Mononuclear cell (primary cell): ENCODE measurements around the gene PDLIM1. TPM values are rescaled to one million over a fixed set of nuclear protein-coding genes. Genes with fewer than 3 reads are reported as not detected.

Source experiments
- H3K27me3 ChIP-seq: 2 replicates; pipeline ENCODE4 v1.6.0; 2011; ENCODE audit warnings: low read length, control low read depth; ENCODE audit not compliant: insufficient read depth
- H3K4me1 ChIP-seq: 2 replicates; pipeline ENCODE4 v1.5.1; 2011; ENCODE audit warnings: mild to moderate bottlenecking, low read length, control low read depth; ENCODE audit not compliant: insufficient read depth
- H3K4me3 ChIP-seq: 2 replicates; pipeline ENCODE4 v1.5.1; 2011; ENCODE audit warnings: mild to moderate bottlenecking, low read length, moderate library complexity
- H3K9me3 ChIP-seq: 2 replicates; pipeline ENCODE4 v1.5.1; 2011; ENCODE audit warnings: low read depth, mild to moderate bottlenecking, control low read depth, low read length
- total RNA-seq: library from RNA; depleted of rRNA; stranded (reverse); fragments of >200 nt; gene quantifications from one replicate; pipeline ENCODE4 v1.2.3, GENCODE V29; 2012

The PDLIM1 gene
- total RNA-seq, 1 donor = 19.9 TPM

- no peaks in the 10 kb centered on the region for H3K27me3 ChIP-seq
- no peaks in the 10 kb centered on the region for H3K9me3 ChIP-seq
- H3K4me3 ChIP-seq = no peak overlapping the region
- H3K4me1 ChIP-seq = no peaks in the 10 kb centered on the region
These were observed 14.2 kb upstream of the PDLIM1 start for GRCh38 chr10:95304976-95305375.

DNA sequence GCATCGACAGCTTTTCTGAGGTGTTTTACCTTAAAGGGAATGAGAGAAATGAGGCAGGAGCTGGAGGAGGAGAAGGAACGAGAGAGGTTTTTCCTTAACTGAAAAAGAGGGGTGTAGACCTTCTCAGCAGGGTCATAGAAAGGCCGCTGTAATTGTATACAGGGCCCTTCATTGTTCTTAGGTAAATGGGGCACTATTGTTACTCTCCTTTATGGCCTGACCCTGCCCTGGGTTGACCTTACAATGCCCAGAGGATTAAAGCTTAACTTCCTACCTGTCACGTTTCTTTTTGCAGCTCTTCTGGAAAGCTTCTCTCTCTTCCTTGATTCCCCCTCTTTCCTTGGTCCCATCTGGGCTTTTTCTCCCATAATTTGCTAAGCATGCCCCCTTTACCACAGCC lies 13.7 kb upstream of the PDLIM1 start:
- Histone ChIP-seq H3K27me3 (no peaks in the 10 kb centered on the region), H3K4me3 (no peak overlapping the region), H3K9me3 (no peaks in the 10 kb centered on the region), H3K4me1 (no peaks in the 10 kb centered on the region)

GRCh38 chr10:95303950-95304349 lies 13.1 kb upstream of the PDLIM1 start:
- Histone ChIP-seq H3K4me3 (no peak overlapping the region), H3K27me3 (no peaks in the 10 kb centered on the region), H3K4me1 (no peaks in the 10 kb centered on the region), H3K9me3 (no peaks in the 10 kb centered on the region)

- H3K27me3 ChIP-seq = no peaks in the 10 kb centered on the region
- no peaks in the 10 kb centered on the region for H3K4me1 ChIP-seq
- no peaks in the 10 kb centered on the region for H3K9me3 ChIP-seq
- no peak overlapping the region for H3K4me3 ChIP-seq
These were observed 12.7 kb upstream of the PDLIM1 start for GRCh38 chr10:95303535-95303934.

DNA sequence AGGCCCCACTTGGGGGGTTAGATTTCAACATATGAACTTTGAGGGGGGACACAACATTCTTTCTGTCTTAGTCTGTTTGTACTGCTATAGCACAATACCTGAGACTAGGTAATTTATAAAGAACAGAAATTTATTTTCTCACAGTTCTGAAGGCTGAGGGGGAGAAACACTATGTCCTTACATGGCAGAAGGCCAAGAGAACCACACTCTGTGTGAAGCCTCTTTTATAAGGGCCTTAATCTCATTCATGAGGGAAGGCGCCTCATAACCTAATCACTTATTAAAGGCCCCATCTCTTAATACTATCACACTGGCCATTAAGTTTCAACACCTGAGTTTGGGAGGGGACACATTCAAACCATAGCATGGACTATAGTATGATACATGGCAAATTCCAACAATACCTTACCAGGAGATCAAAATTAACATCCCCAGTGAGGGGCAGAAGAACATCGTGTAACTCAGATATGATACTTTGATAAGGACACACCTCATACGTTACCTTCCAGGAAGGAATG lies 9.3 kb upstream of the PDLIM1 start:
- Histone ChIP-seq H3K4me3 (no peak overlapping the region), H3K4me1 (peaks cover 26% of the 10 kb centered on the region), H3K27me3 (no peaks in the 10 kb centered on the region), H3K9me3 (no peaks in the 10 kb centered on the region)

DNA sequence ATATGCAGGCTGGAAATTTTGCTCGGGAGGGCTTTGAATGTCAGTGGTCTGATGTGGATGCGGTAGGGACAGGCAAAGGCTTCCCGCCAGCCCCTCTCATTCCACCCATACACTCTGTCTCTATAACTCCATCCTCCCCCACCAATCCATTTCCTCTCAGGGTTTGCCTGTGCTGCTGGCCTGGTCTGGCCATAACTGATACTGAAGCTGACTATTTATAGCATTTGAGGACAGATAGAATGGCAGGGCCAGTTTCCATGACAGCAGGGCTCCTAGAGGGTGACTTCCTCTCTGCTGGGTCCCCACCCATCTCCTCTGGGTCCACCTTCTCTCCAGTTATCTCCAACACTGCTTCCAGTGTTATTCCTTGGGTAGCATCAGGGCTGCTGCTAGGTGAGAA lies 6.6 kb upstream of the PDLIM1 start:
- Histone ChIP-seq H3K27me3 (no peaks in the 10 kb centered on the region), H3K4me3 (no peak overlapping the region), H3K4me1 (peaks cover 45% of the 10 kb centered on the region), H3K9me3 (no peaks in the 10 kb centered on the region)

DNA sequence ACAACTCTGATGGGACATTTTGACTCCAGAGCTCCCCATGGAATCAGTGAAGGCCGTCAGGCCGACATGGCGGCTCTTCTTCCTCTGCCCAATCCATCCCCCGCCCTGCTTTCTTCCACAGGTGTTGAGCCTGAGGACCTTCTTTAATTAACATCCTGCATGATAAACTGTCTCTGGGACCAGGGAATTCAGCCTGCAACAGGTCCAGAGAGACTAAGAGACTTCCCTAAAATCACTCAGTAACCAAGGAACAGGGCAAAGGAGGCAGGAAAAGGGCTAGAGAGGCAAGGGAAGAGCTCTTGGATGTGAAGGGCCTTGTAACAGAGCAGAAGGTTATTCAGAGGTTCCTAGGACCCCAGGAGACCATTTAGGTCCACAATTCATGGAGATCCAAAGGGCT lies 6.0 kb upstream of the PDLIM1 start:
- H3K4me3 ChIP-seq = no peak overlapping the region
- no peaks in the 10 kb centered on the region for H3K9me3 ChIP-seq
- H3K4me1 ChIP-seq = peaks cover 50% of the 10 kb centered on the region
- H3K27me3 ChIP-seq = peaks cover 3% of the 10 kb centered on the region

DNA sequence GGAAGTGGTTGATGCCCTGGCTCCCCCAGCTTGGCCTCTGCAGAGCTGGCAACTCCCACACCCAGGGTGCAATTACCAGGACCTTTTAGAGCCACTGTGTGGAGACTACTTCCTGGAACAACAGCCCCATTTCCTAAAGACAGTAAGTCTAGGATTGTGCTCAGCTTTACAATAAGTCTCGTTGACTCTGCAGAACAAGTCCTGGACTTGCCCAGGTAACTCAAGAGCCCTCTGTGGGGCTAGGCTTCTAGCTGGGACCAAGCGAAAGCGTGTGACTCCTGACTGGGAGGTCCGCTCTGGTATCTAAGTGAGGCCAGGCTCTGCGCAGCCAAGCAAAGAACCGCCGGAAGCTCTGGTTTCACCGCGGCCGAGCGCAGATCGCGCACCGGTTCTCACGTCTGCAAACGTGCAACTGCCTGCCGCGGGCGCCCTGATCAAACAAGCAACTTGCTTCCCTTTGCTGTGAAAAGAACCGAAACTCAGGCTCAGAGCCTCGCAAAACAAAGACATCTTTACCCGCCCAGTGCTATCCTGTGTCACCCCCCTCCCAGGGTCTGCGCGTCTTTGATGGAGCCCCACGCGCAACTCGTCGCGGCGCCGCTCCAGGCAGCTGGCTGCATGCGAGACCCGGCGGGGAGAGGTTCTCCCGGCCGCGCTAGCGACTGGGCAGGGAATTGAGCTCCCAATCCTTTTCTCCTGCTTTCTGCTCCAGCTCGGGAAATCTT lies 4.4 kb upstream of the PDLIM1 start:
- Histone ChIP-seq H3K4me3 (peak overlapping the region; percentile 12), H3K9me3 (no peaks in the 10 kb centered on the region), H3K4me1 (peaks cover 57% of the 10 kb centered on the region), H3K27me3 (peaks cover 9% of the 10 kb centered on the region)

GRCh38 chr10:95293631-95294030 lies 2.8 kb upstream of the PDLIM1 start:
- no peaks in the 10 kb centered on the region for H3K9me3 ChIP-seq
- peaks cover 19% of the 10 kb centered on the region for H3K27me3 ChIP-seq
- no peak overlapping the region for H3K4me3 ChIP-seq
- peaks cover 68% of the 10 kb centered on the region for H3K4me1 ChIP-seq

DNA sequence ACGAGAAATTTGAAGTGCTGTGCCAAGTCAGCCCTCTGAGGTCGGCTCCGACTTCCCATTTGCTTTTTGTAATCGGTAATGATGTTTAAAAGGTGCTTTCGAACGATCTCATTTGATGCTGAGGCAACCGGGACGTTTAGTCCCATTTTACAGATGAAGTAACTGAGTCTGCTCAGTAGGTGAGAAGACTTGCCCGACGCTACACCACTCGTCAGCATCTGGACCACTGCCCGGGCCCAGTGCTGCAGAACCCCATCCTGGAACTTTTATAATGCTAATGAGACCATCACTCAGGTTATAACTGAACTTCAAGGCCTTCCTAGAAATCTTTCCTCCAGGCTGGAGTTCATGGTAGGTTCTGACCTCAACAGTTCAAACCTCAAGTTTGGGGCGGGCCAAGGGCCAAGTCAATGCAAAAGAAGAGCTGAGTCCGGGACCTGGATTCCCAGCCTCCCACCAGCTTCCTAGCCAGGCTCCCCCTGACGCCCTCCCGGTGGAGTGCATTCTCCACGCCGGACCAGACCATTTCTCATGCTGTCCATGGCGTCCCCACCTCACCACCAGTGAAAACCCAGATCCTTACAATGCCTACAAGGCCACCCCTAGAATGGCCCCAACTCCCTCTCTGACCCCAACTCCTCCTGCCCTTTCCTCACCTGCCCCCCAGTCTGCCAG lies 699 bp upstream of the PDLIM1 start:
- H3K4me1 ChIP-seq = peaks cover 56% of the 10 kb centered on the region
- H3K27me3 ChIP-seq = peaks cover 25% of the 10 kb centered on the region
- no peak overlapping the region for H3K4me3 ChIP-seq

GRCh38 chr10:95289921-95290421 lies 832 bp downstream of the PDLIM1 start:
- H3K9me3 ChIP-seq = no peaks in the 10 kb centered on the region
- H3K27me3 ChIP-seq = peaks cover 25% of the 10 kb centered on the region
- peak overlapping the region; percentile 55 for H3K4me3 ChIP-seq
- peaks cover 41% of the 10 kb centered on the region for H3K4me1 ChIP-seq

More for the DNA sequence above, 699 bp upstream of the PDLIM1 start:
- H3K9me3 ChIP-seq = no peaks in the 10 kb centered on the region

DNA sequence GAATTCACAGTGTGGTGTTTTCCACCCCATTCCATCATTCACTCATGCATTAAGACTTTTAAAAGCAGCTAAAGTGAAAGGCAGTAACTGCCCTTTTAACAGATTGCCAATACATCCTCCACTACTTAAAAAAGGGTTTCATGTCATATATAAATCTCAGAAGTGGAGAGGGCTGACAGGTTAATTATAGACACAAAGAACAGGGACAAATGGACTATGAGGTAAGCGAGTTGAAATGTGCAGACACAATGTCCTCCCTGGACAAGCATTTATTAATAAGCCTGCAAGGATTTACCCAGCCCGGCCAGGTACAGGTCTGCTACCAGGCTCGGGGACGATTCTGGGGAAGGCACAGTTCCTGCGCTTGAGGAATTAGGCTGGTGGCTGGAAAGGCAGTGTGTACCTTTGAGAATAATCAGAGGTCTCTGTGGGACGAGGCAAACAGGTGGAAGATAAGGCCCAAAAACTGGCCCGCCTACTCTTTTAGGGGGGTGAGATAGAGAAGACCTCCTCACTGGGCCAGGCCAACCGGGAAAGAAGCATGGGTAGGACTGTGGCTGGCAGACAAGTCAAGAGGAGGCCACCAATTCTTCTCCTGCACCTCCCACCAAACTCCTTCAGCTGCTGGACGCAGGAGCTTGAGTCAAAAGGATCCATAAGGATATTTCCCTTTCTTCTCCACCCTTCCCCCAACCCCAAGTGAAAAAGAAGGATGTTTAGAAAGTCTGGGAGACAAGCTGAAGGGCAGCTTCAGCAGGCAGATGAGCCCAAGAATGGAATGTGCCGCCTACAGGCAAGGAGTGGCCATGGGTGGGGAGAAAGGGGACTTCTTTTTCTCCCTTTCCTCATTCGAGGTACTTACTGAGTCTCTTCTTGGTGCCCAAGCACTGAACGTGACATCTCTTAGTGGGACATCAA lies 1.5 kb downstream of the PDLIM1 start:
- Histone ChIP-seq H3K4me3 (no peak overlapping the region), H3K9me3 (no peaks in the 10 kb centered on the region), H3K27me3 (peaks cover 25% of the 10 kb centered on the region), H3K4me1 (peaks cover 34% of the 10 kb centered on the region)

- peaks cover 25% of the 10 kb centered on the region for H3K27me3 ChIP-seq
- H3K4me3 ChIP-seq = no peak overlapping the region
- H3K9me3 ChIP-seq = no peaks in the 10 kb centered on the region
- H3K4me1 ChIP-seq = peaks cover 33% of the 10 kb centered on the region
These were observed 2.5 kb downstream of the PDLIM1 start for GRCh38 chr10:95288303-95288702.

- H3K27me3 ChIP-seq = peaks cover 25% of the 10 kb centered on the region
- peaks cover 23% of the 10 kb centered on the region for H3K4me1 ChIP-seq
- no peaks in the 10 kb centered on the region for H3K9me3 ChIP-seq
- no peak overlapping the region for H3K4me3 ChIP-seq
These were observed 3.5 kb downstream of the PDLIM1 start for GRCh38 chr10:95287281-95287680.

DNA sequence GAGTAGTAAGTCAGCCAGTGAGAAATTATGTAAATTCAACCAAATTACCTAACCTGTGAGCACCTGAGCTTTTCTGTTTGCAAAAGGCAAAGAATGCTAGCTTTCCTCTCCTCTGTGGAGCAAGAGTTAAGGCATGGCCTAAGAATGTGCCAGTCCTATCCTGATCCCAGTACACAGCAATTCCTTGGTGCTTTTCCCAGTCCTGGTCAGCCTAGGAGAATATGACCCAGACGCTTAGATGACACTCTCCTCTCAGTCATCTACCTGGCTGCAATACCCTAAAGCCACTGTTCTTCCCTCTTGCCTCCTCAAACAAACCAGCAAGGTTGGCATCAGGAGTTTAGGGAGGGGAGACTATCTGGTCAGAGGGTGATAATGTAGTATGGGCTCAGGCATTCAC lies 4.1 kb downstream of the PDLIM1 start:
- Histone ChIP-seq H3K27me3 (peaks cover 21% of the 10 kb centered on the region), H3K9me3 (no peaks in the 10 kb centered on the region), H3K4me3 (no peak overlapping the region), H3K4me1 (peaks cover 17% of the 10 kb centered on the region)
